ENCODE measurements around the gene PPP2R5B. TPM values are rescaled to one million over a fixed set of nuclear protein-coding genes. Genes with fewer than 3 reads are reported as not detected.
A peak's percentile ranks its signal among the peaks of the same experiment; 100 is the strongest.

PPP2R5B gene
- total RNA-seq, 1 donor from 2014 or later: 32.9 TPM

- no peak for TF ChIP-seq CTCF (conservative IDR thresholded peaks at IDR 0.05; ENCODE audit: low read depth, low read length)
- H3K4me3 ChIP-seq (ENCODE audit: low read depth, low read length): no peak overlapping the region
- DNase-seq (ENCODE audit: low read depth): no peak
Observed at GRCh38 chr11:64914123-64914522, 10.4 kb upstream of the PPP2R5B start.

GRCh38 chr11:64915376-64915887, 9.1 kb upstream of the PPP2R5B start:
- no peak for DNase-seq (ENCODE audit: low read depth)
- TF ChIP-seq CTCF (conservative IDR thresholded peaks at IDR 0.05; ENCODE audit: low read depth, low read length): no peak
- peak overlapping the region; percentile 97 for H3K4me3 ChIP-seq (ENCODE audit: low read depth, low read length)

GRCh38 chr11:64916040-64916774, 8.3 kb upstream of the PPP2R5B start:
- no peak for TF ChIP-seq CTCF (conservative IDR thresholded peaks at IDR 0.05; ENCODE audit: low read depth, low read length)
- H3K4me3 ChIP-seq (ENCODE audit: low read depth, low read length): peak overlapping the region; percentile 97
- no peak for DNase-seq (ENCODE audit: low read depth)

GRCh38 chr11:64916775-64917662, 7.5 kb upstream of the PPP2R5B start, which contains the start of gene ATG2A:
Gene ATG2A, minus strand, starts transcription at chr11:64917209. Its CDS starts 74 bp downstream, at chr11:64917135.
- H3K4me3 ChIP-seq (ENCODE audit: low read depth, low read length): peak within 1 kb of the TSS; percentile 97
- TF ChIP-seq CTCF (conservative IDR thresholded peaks at IDR 0.05; ENCODE audit: low read depth, low read length): no peak
- peak; percentile 98 for DNase-seq (ENCODE audit: low read depth)

- peak overlapping the region; percentile 97 for H3K4me3 ChIP-seq (ENCODE audit: low read depth, low read length)
- no peak for TF ChIP-seq CTCF (conservative IDR thresholded peaks at IDR 0.05; ENCODE audit: low read depth, low read length)
- no peak for DNase-seq (ENCODE audit: low read depth)
Observed at GRCh38 chr11:64917663-64917995, 6.9 kb upstream of the PPP2R5B start.

GRCh38 chr11:64918017-64918416, 6.5 kb upstream of the PPP2R5B start:
- H3K4me3 ChIP-seq (ENCODE audit: low read depth, low read length): peak overlapping the region; percentile 97
- DNase-seq (ENCODE audit: low read depth): no peak
- peak; percentile 43 for TF ChIP-seq CTCF (conservative IDR thresholded peaks at IDR 0.05; ENCODE audit: low read depth, low read length)

Data from epithelial cell of proximal tubule (primary cell).